GM23248 (cell line): ENCODE data around the gene JUN. TPM values are rescaled to one million over a fixed set of nuclear protein-coding genes. Genes with fewer than 3 reads are reported as not detected.
A peak's percentile ranks its signal among the peaks of the same experiment; 100 is the strongest.

Experiments
- DNase-seq: peaks from one replicate; pipeline ENCODE4 v3.0.0-alpha.2; 2015
- H2AFZ ChIP-seq: fragments of 200-600 bp; sonication (generic); 2 replicates; pipeline ENCODE4 v1.6.1; 2016; ENCODE audit warnings: antibody characterized with exemption
- H3F3A ChIP-seq: fragments of 200-600 bp; sonication (generic); 2 replicates; pipeline ENCODE4 v1.6.1; 2016; ENCODE audit warnings: mild to moderate bottlenecking, antibody characterized with exemption, mixed run types; ENCODE audit not compliant: insufficient read depth
- H3K27ac ChIP-seq: fragments of 200-600 bp; sonication (generic); 2 replicates; pipeline ENCODE4 v1.5.1; 2016; ENCODE audit warnings: mild to moderate bottlenecking
- H3K27me3 ChIP-seq: fragments of 200-600 bp; sonication (generic); replicated peaks from 2 replicates; pipeline ENCODE4 v1.6.1; 2016; ENCODE audit warnings: mild to moderate bottlenecking; ENCODE audit not compliant: insufficient read depth
- H3K36me3 ChIP-seq: fragments of 200-600 bp; sonication (generic); 2 replicates; pipeline ENCODE4 v1.6.1; 2016; ENCODE audit warnings: low read depth, mild to moderate bottlenecking
- H3K4me1 ChIP-seq: fragments of 200-600 bp; sonication (generic); 2 replicates; pipeline ENCODE4 v1.6.1; 2016; ENCODE audit warnings: mild to moderate bottlenecking; ENCODE audit not compliant: insufficient read depth
- H3K4me2 ChIP-seq: fragments of 200-600 bp; sonication (generic); one replicate; pipeline ENCODE4 v1.6.1; 2016; ENCODE audit warnings: mild to moderate bottlenecking; ENCODE audit not compliant: unreplicated experiment
- H3K4me3 ChIP-seq: fragments of 200-600 bp; sonication (generic); 2 replicates; pipeline ENCODE4 v1.5.1; 2016; ENCODE audit warnings: mild to moderate bottlenecking
- H3K79me2 ChIP-seq: fragments of 200-600 bp; sonication (generic); 2 replicates; pipeline ENCODE4 v1.6.1; 2016; ENCODE audit warnings: mild to moderate bottlenecking; ENCODE audit not compliant: insufficient read depth
- H3K9ac ChIP-seq: fragments of 200-600 bp; sonication (generic); 2 replicates; pipeline ENCODE4 v1.6.1; 2016; ENCODE audit warnings: mild to moderate bottlenecking
- H3K9me2 ChIP-seq: fragments of 200-600 bp; sonication (generic); 2 replicates; pipeline ENCODE4 v1.6.1; 2016; ENCODE audit warnings: mixed run types, mild to moderate bottlenecking, moderate library complexity; ENCODE audit not compliant: insufficient read depth
- H3K9me3 ChIP-seq: fragments of 200-600 bp; sonication (generic); one replicate; pipeline ENCODE4 v1.6.1; 2017; ENCODE audit warnings: low read depth
- H4K20me1 ChIP-seq: fragments of 200-600 bp; sonication (generic); 2 replicates; pipeline ENCODE4 v1.6.0; 2016; ENCODE audit not compliant: insufficient read depth
- EZH2 ChIP-seq: fragments of 200-600 bp; sonication (generic); IDR thresholded peaks from 2 replicates; pipeline ENCODE4 v1.6.1; 2018; ENCODE audit warnings: antibody characterized with exemption, mild to moderate bottlenecking; ENCODE audit not compliant: insufficient read depth, poor library complexity, severe bottlenecking
- EZH2phosphoT487 ChIP-seq: fragments of 200-600 bp; sonication (generic); IDR thresholded peaks from 2 replicates; pipeline ENCODE4 v1.6.1; 2018; ENCODE audit warnings: antibody characterized with exemption, moderate library complexity, mild to moderate bottlenecking, low read depth; ENCODE audit not compliant: insufficient read depth
- WGBS, 2 experiments: methylation state at CpG; one replicate each; pipeline ENCODE4 v1.1.6; 2015 to 2017; ENCODE audit warnings: low lambda C conversion rate in 2 of 2, low coverage in 1 of 2; ENCODE audit errors: missing lambda C conversion rate in 2 of 2; 5-methylcytosine and 5-hydroxymethylcytosine counted together
- in situ Hi-C: fragments of 300-500 bp; cut with MboI; formaldehyde crosslinking; loops from 2 replicates; pipeline ENCODE4 v1.15.0; 2020
- polyA plus RNA-seq: library from polyadenylated mRNA; unstranded; fragments of >200 nt; fragmentation: Nextera tagmentation; extraction: Ambion mirVana; gene quantifications from 2 replicates; pipeline ENCODE4 v1.2.1, GENCODE V29; 2016
- total RNA-seq: library from RNA; depleted of rRNA; stranded (reverse); fragments of >200 nt; shearing (Covaris generic); gene quantifications from 2 replicates; pipeline ENCODE4 v1.2.3, GENCODE V29; 2014

The JUN gene
- total and polyA plus RNA-seq, 2 experiments from 2014 or later = 45.3 to 112 TPM

DNA sequence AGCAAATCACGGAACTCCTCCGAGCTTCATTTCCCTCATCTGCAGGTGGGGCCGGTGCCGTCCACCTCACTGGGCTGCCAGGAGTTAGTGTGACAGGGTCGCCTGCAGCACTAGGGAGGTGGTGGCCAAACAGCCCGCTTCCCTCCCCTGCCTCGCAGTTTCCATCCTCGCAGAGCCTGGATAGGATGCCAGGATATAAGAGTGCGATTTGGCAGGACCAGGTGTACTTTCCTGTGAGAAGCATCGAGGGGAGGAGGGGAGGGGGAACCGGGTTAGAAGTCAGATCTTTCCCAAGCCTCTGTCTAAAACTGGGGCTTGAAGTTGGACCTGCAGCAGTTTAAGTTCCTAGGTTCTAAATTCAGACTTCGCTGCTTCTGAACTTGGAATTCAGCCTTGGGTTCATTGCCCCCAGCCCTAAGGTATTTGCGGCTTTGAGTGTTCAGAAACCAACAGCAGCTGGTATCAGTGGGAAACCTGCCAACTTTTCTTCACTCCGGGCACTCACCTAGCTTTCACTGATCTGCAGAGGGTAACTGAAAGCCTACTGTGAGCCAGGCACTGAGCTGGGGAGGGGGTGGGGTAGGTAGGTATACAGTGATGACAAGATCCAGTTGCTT is 1.7 kb upstream of the JUN start:
- in situ Hi-C loops = loop anchor here (25.0 kb wide), 1 partner anchor 502 kb away; the partner anchor contains the start of gene FGGY
- H3K4me1 ChIP-seq = peaks cover 18% of the 10 kb centered on the region
- DNase-seq = no peak
- peak overlapping the region; percentile 89 for H3K4me3 ChIP-seq
- peak overlapping the region; percentile 97 for H3K27ac ChIP-seq
- TF ChIP-seq EZH2 = no peak
- no peak for TF ChIP-seq EZH2phosphoT487
- H3K9ac ChIP-seq = peak overlapping the region; percentile 97
- peak overlapping the region; percentile 50 for H2AFZ ChIP-seq
- H3K79me2 ChIP-seq = peaks cover 33% of the 10 kb centered on the region
- 6 to 7% methylated on average over 13 to 14 of the region's 14 CpGs for WGBS, 2 experiments
- no peaks in the 10 kb centered on the region for H3K27me3 ChIP-seq
- peaks cover 19% of the 10 kb centered on the region for H3K36me3 ChIP-seq
- no peaks in the 10 kb centered on the region for H3K9me2 ChIP-seq
- H3K9me3 ChIP-seq = no peaks in the 10 kb centered on the region
- H3F3A ChIP-seq = peaks cover 35% of the 10 kb centered on the region
- H3K4me2 ChIP-seq = peak overlapping the region; percentile 93
- peaks cover 11% of the 10 kb centered on the region; the same call in 1 of the 2 replicates for H4K20me1 ChIP-seq

DNA sequence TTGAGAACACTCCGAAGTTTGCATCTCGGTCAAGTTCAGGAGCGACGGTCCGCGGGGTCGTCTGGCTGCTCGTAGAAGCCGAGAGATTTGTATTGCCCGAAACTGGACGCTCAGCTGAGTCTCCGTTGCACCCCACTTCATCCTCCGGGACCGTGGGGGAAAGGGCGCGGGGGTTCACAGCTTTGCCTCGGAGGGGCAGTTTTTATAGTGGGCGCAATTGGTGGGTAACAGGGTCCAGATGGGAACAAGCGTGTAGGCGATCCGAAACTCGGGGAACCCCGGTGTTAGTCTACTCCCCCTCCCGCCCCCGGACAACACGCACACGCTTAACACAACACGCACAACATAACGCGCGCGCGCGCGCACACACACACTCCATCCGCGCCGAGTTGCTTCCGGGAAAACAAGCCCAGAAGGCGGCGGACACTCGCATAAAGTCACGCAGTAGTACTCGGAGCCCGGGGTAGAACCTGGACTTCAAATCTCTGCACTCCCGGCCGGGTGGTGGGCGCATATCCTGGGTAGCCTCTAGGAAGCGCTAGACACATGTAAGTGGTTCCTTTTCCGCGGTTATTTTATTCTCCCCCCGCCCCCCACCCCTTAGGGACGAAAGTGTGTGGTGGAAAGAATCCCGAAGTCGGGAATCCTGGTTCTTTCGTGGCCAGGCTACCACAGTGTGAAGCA is 1.1 kb upstream of the JUN start:
- peak overlapping the region; percentile 50 for H2AFZ ChIP-seq
- no peaks in the 10 kb centered on the region for H3K9me2 ChIP-seq
- in situ Hi-C loops = loop anchor here (25.0 kb wide), 1 partner anchor 502 kb away; the partner anchor contains the start of gene FGGY
- no peaks in the 10 kb centered on the region for H3K27me3 ChIP-seq
- H3K4me3 ChIP-seq = peak overlapping the region; percentile 89
- peaks cover 42% of the 10 kb centered on the region for H3F3A ChIP-seq
- TF ChIP-seq EZH2 (no peak), EZH2phosphoT487 (no peak)
- H4K20me1 ChIP-seq = peaks cover 14% of the 10 kb centered on the region; the same call in 1 of the 2 replicates
- peaks cover 24% of the 10 kb centered on the region for H3K4me1 ChIP-seq
- H3K27ac ChIP-seq = peak overlapping the region; percentile 97
- peak; percentile 97 for DNase-seq
- peaks cover 22% of the 10 kb centered on the region for H3K36me3 ChIP-seq
- peak overlapping the region; percentile 97 for H3K9ac ChIP-seq
- 1% methylated on average over 51 to 56 of the region's 56 CpGs for WGBS, 2 experiments
- H3K4me2 ChIP-seq = peak overlapping the region; percentile 93
- H3K79me2 ChIP-seq = peaks cover 39% of the 10 kb centered on the region
- no peaks in the 10 kb centered on the region for H3K9me3 ChIP-seq

DNA sequence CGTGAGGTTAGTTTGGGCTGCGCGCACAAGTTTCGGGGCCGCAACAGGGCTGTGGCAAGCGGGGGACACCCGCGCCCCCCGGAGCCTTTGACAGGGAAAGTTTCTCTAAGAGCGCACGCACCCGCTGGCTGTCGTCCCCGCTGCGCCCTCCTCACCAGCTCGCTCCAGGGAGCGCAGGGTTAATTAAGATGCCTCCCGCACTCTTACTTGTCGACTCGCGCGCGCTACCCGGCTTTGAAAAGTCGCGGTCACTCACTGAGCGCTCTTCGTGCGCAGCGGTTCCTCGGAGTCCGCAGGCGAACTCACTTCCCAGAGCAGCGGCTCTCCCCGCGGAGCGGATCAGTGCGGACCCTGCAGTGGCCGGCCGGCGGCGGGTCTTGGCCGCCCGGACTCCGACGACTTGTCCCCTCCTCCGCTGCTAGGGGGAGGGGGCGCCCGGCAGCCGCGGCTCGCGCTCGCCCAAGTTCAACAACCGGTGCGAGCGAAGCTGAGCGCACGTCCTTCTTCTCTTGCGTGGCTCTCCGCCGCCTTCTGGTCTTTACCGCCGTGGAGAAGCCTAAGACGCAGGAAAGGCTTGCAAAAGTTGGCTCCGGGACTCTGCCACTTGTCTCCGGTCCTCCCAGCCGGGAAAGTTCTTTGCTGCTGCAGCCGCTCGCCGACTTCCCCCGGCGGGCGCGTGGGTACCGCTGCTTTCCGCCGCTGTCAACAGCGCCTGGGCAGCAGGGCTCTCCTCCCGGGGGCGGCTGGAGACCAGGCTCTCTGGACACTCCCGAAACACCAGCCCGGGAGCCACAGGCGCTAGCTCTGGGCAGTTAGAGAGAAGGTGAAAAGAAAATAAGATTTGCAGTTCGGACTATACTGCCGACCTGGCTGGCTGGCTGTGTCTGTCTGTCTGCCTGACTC is 506 bp downstream of the JUN start:
- peak; percentile 87 for DNase-seq
- peaks cover 22% of the 10 kb centered on the region for H3K36me3 ChIP-seq
- no peaks in the 10 kb centered on the region for H3K9me3 ChIP-seq
- H3K27ac ChIP-seq = peak overlapping the region; percentile 91
- peaks cover 29% of the 10 kb centered on the region for H3K4me1 ChIP-seq
- in situ Hi-C loops = loop anchor here (25.0 kb wide), 1 partner anchor 504 kb away; the partner anchor contains the start of gene FGGY
- TF ChIP-seq EZH2phosphoT487 (no peak), EZH2 (no peak)
- H2AFZ ChIP-seq = no peak overlapping the region
- WGBS, 2 experiments = 1% methylated on average over 78 to 84 of the region's 86 CpGs
- peak overlapping the region; percentile 99 for H3K4me2 ChIP-seq
- H3K79me2 ChIP-seq = peaks cover 40% of the 10 kb centered on the region
- H3K27me3 ChIP-seq = no peaks in the 10 kb centered on the region
- peak overlapping the region; percentile 95 for H3K9ac ChIP-seq
- peaks cover 56% of the 10 kb centered on the region for H3F3A ChIP-seq
- peaks cover 14% of the 10 kb centered on the region; the same call in 1 of the 2 replicates for H4K20me1 ChIP-seq
- H3K4me3 ChIP-seq = peak overlapping the region; percentile 92
- no peaks in the 10 kb centered on the region for H3K9me2 ChIP-seq
